Stimulated activated CD4-positive, alpha-beta T cell treated with anti-CD3 and anti-CD28 coated beads, TNF-alpha, amount 100 ng/mL, for 48 hours (primary cell): ENCODE data around the gene TRAPPC3L.

Experiments used
- DNase-seq, 3 donors: peaks; one replicate each; pipeline ENCODE4 v3.0.0-alpha.2; 2020; ENCODE audit warnings: low read depth in 3 of 3

TRAPPC3L gene

DNA sequence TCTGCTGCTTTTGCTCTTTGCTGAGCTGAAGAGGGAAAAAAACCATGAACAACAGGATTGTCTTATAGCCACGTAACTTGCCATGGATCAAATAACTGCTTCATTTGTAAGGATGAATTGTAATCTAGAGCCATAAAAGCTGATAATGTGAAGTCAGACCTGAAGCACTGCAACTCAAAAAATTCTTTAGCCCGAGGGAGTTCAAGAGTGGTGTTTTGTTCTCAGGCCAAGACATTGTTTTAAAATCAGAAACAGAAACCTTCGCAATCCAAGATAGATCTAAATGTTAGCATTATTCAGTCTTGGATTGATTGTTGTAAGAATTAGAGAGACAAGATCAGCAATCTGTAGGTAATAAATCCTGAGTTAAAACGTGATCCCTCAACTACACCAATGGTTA lies at the start of gene TRAPPC3L:
TSS of gene TRAPPC3L (minus strand) at position 34 of the 400 bp plus-strand sequence. CDS start 170 bp downstream, outside the sequence.
- DNase-seq, result no peak

DNA sequence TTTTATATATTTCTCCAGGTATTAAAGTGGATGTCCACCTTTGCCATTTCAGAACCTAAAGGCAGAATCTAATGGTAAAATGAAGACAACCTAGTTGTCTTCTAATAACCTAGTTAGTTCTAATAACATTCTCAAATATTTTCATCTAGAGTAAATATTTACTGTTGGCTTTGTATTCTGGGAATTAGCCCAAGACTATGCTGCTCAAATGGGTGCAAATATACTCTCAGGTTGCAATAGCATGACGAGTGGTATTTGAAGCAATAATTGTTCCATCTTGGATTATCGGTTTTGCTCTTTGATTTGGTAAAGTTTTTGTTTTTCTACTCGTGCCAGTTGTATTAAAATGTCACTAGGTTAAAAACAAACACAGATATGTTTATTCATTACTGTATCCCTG lies 49.8 kb upstream of the TRAPPC3L start:
- no peak for DNase-seq

DNA sequence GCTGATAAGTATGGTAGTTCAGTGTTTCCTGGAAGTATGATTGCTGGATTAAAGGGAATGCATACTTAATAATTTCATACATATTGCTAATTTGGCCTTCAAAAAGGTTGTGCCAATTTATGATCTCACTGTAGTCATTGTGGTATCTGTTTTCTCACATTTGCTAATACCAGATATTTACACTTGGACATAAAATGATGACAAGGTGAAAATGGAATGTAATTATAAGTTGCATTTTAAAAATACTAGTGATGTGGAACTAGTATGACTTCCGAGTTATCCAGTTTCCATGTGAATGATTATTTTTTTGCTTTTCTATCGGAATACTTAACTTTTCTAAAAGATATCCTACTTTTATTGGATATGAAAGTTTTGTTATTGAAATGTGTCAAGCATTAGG lies 41.3 kb upstream of the TRAPPC3L start:
- no peak for DNase-seq

GRCh38 chr6:116586276-116586675 lies 40.8 kb upstream of the TRAPPC3L start:
- DNase-seq, result no peak

- no peak for DNase-seq
These were observed 34.7 kb upstream of the TRAPPC3L start for GRCh38 chr6:116580198-116580597.

GRCh38 chr6:116579143-116579542 lies 33.7 kb upstream of the TRAPPC3L start:
- DNase-seq, result no peak

GRCh38 chr6:116578335-116578734 lies 32.9 kb upstream of the TRAPPC3L start:
- DNase-seq, result no peak

DNA sequence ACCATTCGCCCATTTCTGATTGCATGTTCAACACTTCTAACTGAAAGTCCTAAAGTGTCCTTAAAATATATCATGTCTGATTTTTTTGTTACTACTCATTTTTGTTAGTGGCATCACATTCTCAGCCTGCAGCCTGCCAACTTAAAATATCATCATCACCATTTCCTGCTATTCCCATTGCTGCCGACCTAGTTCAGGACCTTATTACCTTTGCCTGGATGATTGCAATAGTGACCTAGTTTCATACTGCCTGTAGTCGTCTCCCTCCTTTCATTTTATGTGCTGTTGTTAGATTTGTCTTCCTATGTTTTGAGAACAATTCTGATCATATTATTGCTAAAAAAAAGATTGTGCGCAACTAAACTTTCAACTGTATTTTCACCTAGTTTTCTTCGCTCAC lies 32.0 kb upstream of the TRAPPC3L start:
- no peak for DNase-seq

GRCh38 chr6:116575227-116575626 lies 29.7 kb upstream of the TRAPPC3L start:
- no peak for DNase-seq

GRCh38 chr6:116572162-116572561 lies 26.7 kb upstream of the TRAPPC3L start:
- no peak for DNase-seq

DNA sequence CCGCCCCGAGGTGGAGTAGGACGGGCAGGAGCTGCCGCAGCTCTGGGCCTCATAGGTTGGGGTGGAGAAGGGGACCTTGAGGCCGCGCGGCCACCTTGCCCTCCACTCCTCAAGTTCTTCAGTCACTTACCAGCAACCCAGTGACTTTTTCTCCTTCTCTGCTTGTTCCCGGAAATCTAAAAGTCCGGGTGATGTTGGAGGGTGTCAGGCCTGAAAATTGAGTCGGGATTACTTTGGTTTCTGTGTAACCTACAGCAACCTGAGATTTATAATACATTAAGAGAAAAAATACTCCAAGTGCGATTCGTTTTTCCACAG lies 26.2 kb upstream of the TRAPPC3L start:
- DNase-seq, result no peak

DNA sequence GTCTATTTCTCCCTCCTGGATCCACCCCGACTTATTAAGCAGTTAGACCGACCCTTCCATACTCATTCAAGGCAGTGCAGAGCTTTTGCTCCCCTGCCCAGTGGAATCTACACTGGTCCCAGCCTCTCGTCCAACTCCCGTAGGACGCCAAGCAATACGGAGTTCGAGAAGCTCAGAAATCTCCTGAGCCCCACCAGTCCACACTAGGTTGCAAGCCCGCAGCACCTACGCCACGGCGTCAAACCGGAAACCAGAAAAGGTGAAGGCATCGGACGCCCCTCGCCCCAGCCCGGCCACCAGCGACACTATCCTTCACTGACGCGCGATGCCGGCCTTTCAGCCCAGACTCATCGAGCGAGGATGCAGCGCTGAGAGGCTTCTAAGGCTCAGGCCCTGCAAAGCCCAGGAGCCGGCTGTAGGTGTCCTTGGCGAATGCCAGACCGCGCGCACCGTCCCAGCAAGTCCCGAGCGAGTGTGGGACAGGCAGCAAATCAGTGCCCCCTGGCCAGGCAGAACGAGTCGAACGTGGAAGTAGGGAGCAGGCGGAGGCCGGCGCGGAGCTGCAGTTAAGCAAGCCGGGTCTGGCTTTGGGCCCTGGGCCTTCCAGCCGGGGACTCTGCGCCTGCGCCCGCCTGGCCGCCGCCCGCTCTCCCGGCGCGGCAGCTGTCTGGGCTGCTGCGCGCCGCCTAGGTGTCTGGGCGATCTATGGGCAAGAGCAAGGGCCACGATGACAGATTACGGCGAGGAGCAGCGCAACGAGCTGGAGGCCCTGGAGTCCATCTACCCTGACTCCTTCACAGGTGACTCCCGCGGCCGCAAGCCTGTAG lies 25.6 kb upstream of the TRAPPC3L start, which contains the start of gene RWDD1:
TSS of gene RWDD1 (plus strand) at position 649 of the 827 bp plus-strand sequence. CDS start at position 728, 79 bp downstream.
- peak; percentile 91 to 98 (median 94) for DNase-seq

GRCh38 chr6:116568821-116569755 lies 23.6 kb upstream of the TRAPPC3L start:
- DNase-seq, result no peak

GRCh38 chr6:116568111-116568510 lies 22.6 kb upstream of the TRAPPC3L start:
- DNase-seq, result no peak

DNA sequence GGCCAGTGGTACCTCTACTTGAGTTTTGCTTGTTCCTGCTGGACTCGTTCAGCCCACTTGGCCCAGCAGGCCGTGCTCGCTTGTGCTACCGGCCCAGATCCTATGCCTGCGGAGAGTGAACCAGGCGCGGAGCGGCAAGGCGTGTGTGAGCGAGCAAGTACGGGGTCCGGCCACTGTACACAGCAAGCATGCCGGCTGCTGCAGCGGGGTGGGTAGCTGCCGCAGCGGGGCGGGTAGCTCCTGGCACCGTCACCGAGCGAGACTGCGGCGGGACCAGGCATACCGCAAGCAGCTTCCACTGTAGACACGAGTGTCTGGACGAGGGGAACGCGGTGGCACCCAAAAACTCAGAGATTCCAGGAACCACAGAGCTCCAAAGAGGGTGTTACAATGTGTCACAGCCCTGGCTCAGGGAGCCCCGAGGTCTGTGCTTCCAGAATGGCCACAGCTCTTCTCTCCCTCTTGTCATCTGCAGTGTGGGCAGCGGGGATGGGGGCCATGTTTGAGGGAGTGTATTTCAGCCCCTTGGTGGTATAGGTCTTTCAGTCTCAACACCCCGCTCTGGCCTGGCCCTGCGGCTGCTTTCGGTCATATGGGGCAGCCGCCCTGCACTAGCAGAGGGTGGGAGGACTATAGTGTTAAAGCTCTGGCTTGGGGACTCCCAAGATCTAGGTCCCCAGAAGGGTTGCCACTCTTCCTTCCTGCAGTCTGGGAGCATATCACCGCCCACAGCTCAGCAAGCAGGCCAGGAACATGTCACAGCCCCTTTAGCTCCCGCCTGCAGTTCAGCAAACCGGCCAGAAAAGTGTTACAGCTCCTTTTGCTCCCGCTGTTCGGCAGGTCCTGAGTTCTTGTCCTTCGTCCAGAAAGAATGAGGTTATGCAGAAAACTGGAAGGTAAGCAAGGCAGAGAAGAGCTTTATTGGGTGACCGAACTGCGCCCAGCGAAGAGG lies 19.7 kb upstream of the TRAPPC3L start:
- DNase-seq, result no peak

- no peak for DNase-seq
These were observed 18.8 kb upstream of the TRAPPC3L start for GRCh38 chr6:116564311-116564710.

GRCh38 chr6:116563830-116564229 lies 18.3 kb upstream of the TRAPPC3L start:
- no peak for DNase-seq

GRCh38 chr6:116562614-116563013 lies 17.1 kb upstream of the TRAPPC3L start:
- DNase-seq, result no peak

DNA sequence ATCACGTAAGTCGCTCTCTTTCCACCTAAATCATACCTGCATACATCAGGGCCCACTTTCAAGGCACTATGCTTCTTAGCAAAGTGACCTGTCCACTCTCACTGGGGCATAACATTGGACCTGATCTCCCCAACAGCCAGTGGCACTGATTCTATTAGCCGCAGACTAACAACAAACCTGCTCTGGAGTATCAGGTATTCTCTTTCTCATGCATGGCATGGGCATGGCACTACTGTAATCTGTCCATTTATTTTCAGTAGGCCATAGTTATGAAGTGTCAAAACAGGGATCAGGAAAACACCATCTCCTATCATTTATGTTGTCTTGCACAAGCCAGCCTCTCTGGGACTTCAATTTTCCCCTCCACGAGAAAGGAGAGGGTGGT lies 16.5 kb upstream of the TRAPPC3L start:
- DNase-seq, result no peak

- DNase-seq, result peak; percentile 33 to 55 (median 37)
These were observed 16.0 kb upstream of the TRAPPC3L start for GRCh38 chr6:116561377-116562018.

GRCh38 chr6:116560130-116560529 lies 14.6 kb upstream of the TRAPPC3L start:
- DNase-seq, result no peak
